ENCODE results near the gene IRF1. TPM values are rescaled to one million over a fixed set of nuclear protein-coding genes. Genes with fewer than 3 reads are reported as not detected.

The IRF1 gene
- total RNA-seq, 1 experiment from 2014 or later: 30.1 TPM

DNA sequence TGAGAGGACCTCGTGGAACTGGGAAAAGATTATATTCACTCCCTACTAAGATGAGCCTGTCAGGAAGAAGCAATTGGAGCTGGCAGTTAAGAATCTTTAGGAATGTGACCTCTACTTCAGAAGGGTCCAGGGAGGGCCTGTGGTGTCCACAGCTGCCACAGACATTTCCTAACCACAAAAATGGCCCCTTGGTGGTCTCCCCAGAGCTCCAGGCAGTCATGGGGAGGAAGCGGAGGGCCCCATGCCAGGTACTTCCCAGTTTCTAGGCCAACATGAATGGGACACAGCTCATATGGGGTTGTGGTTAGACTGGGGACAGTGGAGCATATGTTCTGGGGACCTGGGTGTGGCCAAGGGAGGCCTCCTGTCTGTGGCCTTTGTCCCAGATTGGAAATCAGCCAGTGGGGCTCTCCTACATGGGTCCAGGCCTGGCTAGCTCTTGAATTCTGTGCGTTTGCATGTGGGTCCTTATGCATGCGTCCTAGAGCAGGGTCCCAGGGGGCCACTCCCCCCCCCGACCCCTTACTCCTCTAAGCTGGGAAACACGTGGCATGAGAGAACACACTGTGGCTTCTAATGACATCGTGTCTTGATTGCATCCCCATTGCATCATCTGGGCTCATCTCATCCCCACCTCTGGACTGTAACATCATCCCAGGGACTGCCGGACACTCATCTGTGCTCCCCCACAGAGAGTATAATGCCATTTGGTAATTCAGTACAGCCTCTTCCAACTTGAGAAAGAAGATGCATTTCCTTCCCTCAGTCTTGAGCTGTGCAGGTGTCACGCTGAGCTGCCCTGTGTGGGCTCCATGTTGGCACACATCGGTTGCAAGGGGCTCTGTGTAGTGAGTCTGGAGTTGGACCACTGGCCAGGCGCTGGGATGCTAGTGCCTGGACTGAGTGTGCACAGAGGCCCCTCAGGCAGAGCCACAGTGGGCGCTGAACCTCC, 31.3 kb downstream of the IRF1 start:
- Histone ChIP-seq H3K36me3 (ENCODE audit: control insufficient read depth in 1 of 2, insufficient read depth in 2 of 2, low read length in 2 of 2) (no peaks in the 10 kb centered on the region), H3K27me3 (ENCODE audit: insufficient read depth, low read length) (no peaks in the 10 kb centered on the region), H4K20me1 (ENCODE audit: insufficient read depth) (no peaks in the 10 kb centered on the region), H3K9me3 (ENCODE audit: control insufficient read depth in 1 of 2, insufficient read depth in 1 of 2, low read depth in 1 of 2, low read length in 2 of 2) (no peaks in the 10 kb centered on the region), H2AFZ (ENCODE audit: low read depth, low read length, poor library complexity, severe bottlenecking) (no peak overlapping the region), H3K4me2 (ENCODE audit: low read length) (peak overlapping the region; percentile 24), H3K4me3 (replicated peaks in 1 of 2; ENCODE audit: low read depth in 1 of 2, low read length in 2 of 2) (no peak overlapping the region), H3K9me2 (ENCODE audit: insufficient read depth) (no peaks in the 10 kb centered on the region), H3K4me1 (ENCODE audit: control insufficient read depth in 1 of 2, insufficient read depth in 2 of 2, low read length in 2 of 2) (peaks cover 13 to 31% of the 10 kb centered on the region in 2 experiments), H3K27ac (ENCODE audit: low read depth, low read length) (no peak overlapping the region), H3K9ac (ENCODE audit: low read length) (no peak overlapping the region), H3K79me2 (ENCODE audit: insufficient read depth, low read length) (no peaks in the 10 kb centered on the region)
- BruUV-seq (replicated peaks): no TSS peak
- ChIA-PET RAD21 (ENCODE audit: low non-redundant PET in 1 of 2, low total read pairs in 2 of 2, uncharacterized antibody in 2 of 2, unreplicated experiment in 2 of 2) (no interaction called here), POLR2A (interaction anchor here (0.8 to 1.9 kb wide), 3 partner anchors 31 to 37 kb away, joined by 3 to 7 read pairs (median 4); partner anchors contain the start of gene IRF1), CTCF (interaction anchor here (1.4 to 2.1 kb wide), 3 partner anchors 33 to 361 kb away, joined by 3 to 6 read pairs (median 6); no protein-coding TSS in a partner anchor)
- DNase-seq (ENCODE audit: low read depth, low spot score) (peak; percentile 26), ATAC-seq (no peak)
- intact Hi-C loops (cut with micrococcal nuclease): no loop called here
- TF ChIP-seq EGR1 (IDR thresholded peaks at IDR 0.05; ENCODE audit: low read depth) (no peak), FOSL1 (IDR thresholded peaks at IDR 0.05; ENCODE audit: low read depth) (no peak), POLR2A (IDR thresholded peaks at IDR 0.05; ENCODE audit: borderline replicate concordance, extremely low read depth, insufficient read depth, insufficient read length) (no peak), ZNF274 (IDR thresholded peaks at IDR 0.05; ENCODE audit: low read depth, low read length) (no peak), CTCF (IDR thresholded peaks at IDR 0.05 in 2 of 3, conservative IDR thresholded peaks at IDR 0.05 in 1 of 3; ENCODE audit: borderline replicate concordance in 1 of 3, insufficient read depth in 1 of 3, low read depth in 2 of 3, low read length in 2 of 3) (no peak), SRF (IDR thresholded peaks at IDR 0.05; ENCODE audit: low read depth) (no peak), YY1 (IDR thresholded peaks at IDR 0.05; ENCODE audit: extremely low read depth, insufficient replicate concordance, low read depth, low read length) (no peak), JUND (IDR thresholded peaks at IDR 0.05) (no peak), TCF7L2 (IDR thresholded peaks at IDR 0.05; ENCODE audit: borderline replicate concordance, extremely low read depth, insufficient read depth, insufficient read length) (no peak), CBX3 (IDR thresholded peaks at IDR 0.05; ENCODE audit: low read depth) (no peak), EZH2 (IDR thresholded peaks at IDR 0.05) (no peak), SIN3A (IDR thresholded peaks at IDR 0.05; ENCODE audit: low read depth) (no peak), ZFX (IDR thresholded peaks at IDR 0.05) (no peak), ELF1 (IDR thresholded peaks at IDR 0.05; ENCODE audit: borderline replicate concordance, low read depth) (no peak), POLR2AphosphoS5 (IDR thresholded peaks at IDR 0.05; ENCODE audit: low read depth, low read length) (peak; percentile 20; the same call in 1 of the 2 replicates), CEBPB (IDR thresholded peaks at IDR 0.05; ENCODE audit: low read depth) (peak; percentile 93), RAD21 (IDR thresholded peaks at IDR 0.05; ENCODE audit: low read depth) (no peak), EZH2phosphoT487 (IDR thresholded peaks at IDR 0.05; ENCODE audit: borderline replicate concordance) (no peak), SP1 (IDR thresholded peaks at IDR 0.05; ENCODE audit: low read depth) (no peak)
- TF ChIP-seq, protein P1, sequence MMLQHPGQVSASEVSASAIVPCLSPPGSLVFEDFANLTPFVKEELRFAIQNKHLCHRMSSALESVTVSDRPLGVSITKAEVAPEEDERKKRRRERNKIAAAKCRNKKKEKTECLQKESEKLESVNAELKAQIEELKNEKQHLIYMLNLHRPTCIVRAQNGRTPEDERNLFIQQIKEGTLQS (IDR thresholded peaks at IDR 0.05): no peak
- TF ChIP-seq, protein P2, sequence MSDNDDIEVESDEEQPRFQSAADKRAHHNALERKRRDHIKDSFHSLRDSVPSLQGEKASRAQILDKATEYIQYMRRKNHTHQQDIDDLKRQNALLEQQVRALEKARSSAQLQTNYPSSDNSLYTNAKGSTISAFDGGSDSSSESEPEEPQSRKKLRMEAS (IDR thresholded peaks at IDR 0.05): peak; percentile 59
- TF ChIP-seq, protein P3, sequence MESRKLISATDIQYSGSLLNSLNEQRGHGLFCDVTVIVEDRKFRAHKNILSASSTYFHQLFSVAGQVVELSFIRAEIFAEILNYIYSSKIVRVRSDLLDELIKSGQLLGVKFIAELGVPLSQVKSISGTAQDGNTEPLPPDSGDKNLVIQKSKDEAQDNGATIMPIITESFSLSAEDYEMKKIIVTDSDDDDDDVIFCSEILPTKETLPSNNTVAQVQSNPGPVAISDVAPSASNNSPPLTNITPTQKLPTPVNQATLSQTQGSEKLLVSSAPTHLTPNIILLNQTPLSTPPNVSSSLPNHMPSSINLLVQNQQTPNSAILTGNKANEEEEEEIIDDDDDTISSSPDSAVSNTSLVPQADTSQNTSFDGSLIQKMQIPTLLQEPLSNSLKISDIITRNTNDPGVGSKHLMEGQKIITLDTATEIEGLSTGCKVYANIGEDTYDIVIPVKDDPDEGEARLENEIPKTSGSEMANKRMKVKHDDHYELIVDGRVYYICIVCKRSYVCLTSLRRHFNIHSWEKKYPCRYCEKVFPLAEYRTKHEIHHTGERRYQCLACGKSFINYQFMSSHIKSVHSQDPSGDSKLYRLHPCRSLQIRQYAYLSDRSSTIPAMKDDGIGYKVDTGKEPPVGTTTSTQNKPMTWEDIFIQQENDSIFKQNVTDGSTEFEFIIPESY (IDR thresholded peaks at IDR 0.05; ENCODE audit: extremely low read depth, insufficient replicate concordance, low read length): no peak

All from HCT116 (cell line).